Chondrocyte (in vitro differentiated cells): ENCODE results near the gene LUZP2. TPM values are rescaled to one million over a fixed set of nuclear protein-coding genes. Genes with fewer than 3 reads are reported as not detected.
"Not testable (repeated sequence)": the region's sequence is repeated elsewhere in the genome, so short reads cannot be mapped to it uniquely, and the experiment has no call there.

ENCODE experiments used
- DNase-seq: peaks from one replicate; pipeline ENCODE4 v3.0.0; 2021; ENCODE audit warnings: mixed read lengths, low spot score
- H3K27ac Mint-ChIP-seq: one replicate; pipeline ENCODE4 v1.8.0; 2021; ENCODE audit warnings: mild to moderate bottlenecking, moderate library complexity, mixed read lengths; ENCODE audit not compliant: unreplicated experiment
- H3K27me3 Mint-ChIP-seq: 2 replicates; pipeline ENCODE4 v1.8.0; 2021; ENCODE audit warnings: low read depth, mixed read lengths
- H3K36me3 Mint-ChIP-seq: 2 replicates; pipeline ENCODE4 v1.8.0; 2021; ENCODE audit warnings: low read depth, mixed read lengths
- H3K4me1 Mint-ChIP-seq: 2 replicates; pipeline ENCODE4 v1.8.0; 2021; ENCODE audit warnings: low read depth, mild to moderate bottlenecking, mixed read lengths
- H3K4me3 Mint-ChIP-seq: one replicate; pipeline ENCODE4 v1.8.0; 2021; ENCODE audit warnings: mild to moderate bottlenecking, moderate library complexity, mixed read lengths; ENCODE audit not compliant: unreplicated experiment
- H3K9me3 Mint-ChIP-seq: 2 replicates; pipeline ENCODE4 v1.8.0; 2021; ENCODE audit warnings: low read depth, mixed read lengths
- CTCF ChIP-seq: fragments of 200-600 bp; sonication (generic); IDR thresholded peaks from 2 replicates; pipeline ENCODE4 v1.5.0; 2021; ENCODE audit warnings: antibody characterized with exemption, mild to moderate bottlenecking, moderate library complexity
- total RNA-seq: library from RNA; stranded (reverse); gene quantifications from 3 replicates; pipeline ENCODE4 v1.2.1, GENCODE V29; 2021

The LUZP2 gene
- total RNA-seq, 1 donor from 2014 or later, result 13.9 TPM

- no peak for TF ChIP-seq CTCF
These were observed 384.1 kb downstream of the LUZP2 start for GRCh38 chr11:24880962-24881361.

GRCh38 chr11:24885580-24886173 is 388.8 kb downstream of the LUZP2 start:
- H3K27ac Mint-ChIP-seq, result no peak overlapping the region
- DNase-seq, result no peak
- no peaks in the 10 kb centered on the region for H3K9me3 Mint-ChIP-seq
- no peaks in the 10 kb centered on the region for H3K4me1 Mint-ChIP-seq
- peaks cover 1% of the 10 kb centered on the region for H3K36me3 Mint-ChIP-seq
- H3K4me3 Mint-ChIP-seq, result no peak overlapping the region
- TF ChIP-seq CTCF, result no peak
- peaks cover 1% of the 10 kb centered on the region for H3K27me3 Mint-ChIP-seq

More at GRCh38 chr11:24880962-24881361, 384.1 kb downstream of the LUZP2 start:
- Mint-ChIP-seq H3K27me3 (peaks cover 1% of the 10 kb centered on the region), H3K4me1 (no peaks in the 10 kb centered on the region), H3K27ac (no peak overlapping the region), H3K4me3 (no peak overlapping the region), H3K9me3 (peaks cover 7% of the 10 kb centered on the region), H3K36me3 (peaks cover 1% of the 10 kb centered on the region)
- DNase-seq, result no peak

GRCh38 chr11:24886880-24887619 is 390.2 kb downstream of the LUZP2 start:
- Mint-ChIP-seq H3K36me3 (peaks cover 1% of the 10 kb centered on the region), H3K4me1 (no peaks in the 10 kb centered on the region), H3K4me3 (no peak overlapping the region), H3K27ac (no peak overlapping the region), H3K9me3 (no peaks in the 10 kb centered on the region), H3K27me3 (peaks cover 1% of the 10 kb centered on the region)
- no peak for TF ChIP-seq CTCF
- no peak for DNase-seq

- no peak for TF ChIP-seq CTCF
- H3K27ac Mint-ChIP-seq, result no peak overlapping the region
- DNase-seq, result no peak
- no peaks in the 10 kb centered on the region for H3K36me3 Mint-ChIP-seq
- H3K4me1 Mint-ChIP-seq, result no peaks in the 10 kb centered on the region
- no peaks in the 10 kb centered on the region for H3K27me3 Mint-ChIP-seq
- no peak overlapping the region for H3K4me3 Mint-ChIP-seq
- H3K9me3 Mint-ChIP-seq, result peaks cover 5% of the 10 kb centered on the region
These were observed 393.6 kb downstream of the LUZP2 start for GRCh38 chr11:24890426-24890825.

- not testable (repeated sequence) for DNase-seq, H3K27me3 Mint-ChIP-seq, H3K4me1 Mint-ChIP-seq, H3K9me3 Mint-ChIP-seq, H3K36me3 Mint-ChIP-seq, H3K4me3 Mint-ChIP-seq, H3K27ac Mint-ChIP-seq
These were observed 395.1 kb downstream of the LUZP2 start for GRCh38 chr11:24891845-24892492.
